Right lobe of liver (tissue), 4 donors: ENCODE measurements around the gene SBK2.

Experiments used
- CTCF ChIP-seq, 4 donors: fragments of 200-600 bp in 3 of 4; fragments of 450-650 bp in 1 of 4; IDR thresholded peaks; one replicate each; pipeline versions ENCODE4 v1.5.1 to v1.8.0; 2016 to 2022; ENCODE audit warnings: antibody characterized with exemption in 4 of 4, mild to moderate bottlenecking in 2 of 4
- POLR2A ChIP-seq: fragments of 450-650 bp; IDR thresholded peaks from one replicate; pipeline ENCODE4 v1.6.1; 2017; ENCODE audit warnings: antibody characterized with exemption, mild to moderate bottlenecking
- donor health status: DM: no; HTN: no; CAD: no.
- donor health status: DM: no; HTN: no; CAD: no.
- donor health status: DM: no; HTN: yes; CAD: no.

DNA sequence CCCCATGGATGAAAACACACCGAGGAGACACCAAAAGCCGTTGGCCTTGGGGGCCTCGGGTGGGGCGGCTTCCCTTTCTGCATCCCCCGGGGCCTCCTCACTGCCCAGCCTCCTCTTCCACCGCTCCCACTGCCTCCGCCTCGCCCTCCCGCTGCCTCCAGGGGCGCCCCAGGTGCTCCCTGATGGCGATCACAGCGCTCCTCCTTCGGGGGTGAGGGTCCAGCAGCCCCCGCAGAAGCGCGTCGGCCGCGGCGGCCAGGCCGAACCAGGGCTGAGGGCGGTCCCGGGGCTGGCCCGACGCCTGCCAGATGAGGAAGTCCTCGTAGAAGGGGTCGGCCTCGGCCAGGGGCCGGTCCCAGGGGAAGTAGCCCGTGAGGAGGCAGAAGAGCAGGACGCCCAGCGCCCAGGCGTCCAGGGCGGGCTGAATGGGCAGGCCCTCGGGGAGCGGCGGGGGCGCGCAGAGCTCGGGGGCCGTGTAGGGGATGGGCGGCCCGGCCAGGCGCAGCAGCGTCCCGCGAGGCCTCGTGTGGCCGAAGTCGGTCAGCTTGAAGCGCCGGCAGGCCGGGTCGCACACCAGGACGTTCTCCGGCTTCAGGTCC lies 7.2 kb downstream of the SBK2 start:
- no peak for TF ChIP-seq CTCF (IDR thresholded peaks at IDR 0.05)
- no peak for TF ChIP-seq POLR2A
